Measurements from ENCODE around the gene P2RY12.

Gene P2RY12

GRCh38 chr3:151356794-151357462 lies 27.6 kb downstream of the P2RY12 start:
- DNase-seq, result peak in 20 of 42 donors; percentile 10 to 59 (median 28)
- intact Hi-C loops (cut with DNase I), result no loop called here

DNA sequence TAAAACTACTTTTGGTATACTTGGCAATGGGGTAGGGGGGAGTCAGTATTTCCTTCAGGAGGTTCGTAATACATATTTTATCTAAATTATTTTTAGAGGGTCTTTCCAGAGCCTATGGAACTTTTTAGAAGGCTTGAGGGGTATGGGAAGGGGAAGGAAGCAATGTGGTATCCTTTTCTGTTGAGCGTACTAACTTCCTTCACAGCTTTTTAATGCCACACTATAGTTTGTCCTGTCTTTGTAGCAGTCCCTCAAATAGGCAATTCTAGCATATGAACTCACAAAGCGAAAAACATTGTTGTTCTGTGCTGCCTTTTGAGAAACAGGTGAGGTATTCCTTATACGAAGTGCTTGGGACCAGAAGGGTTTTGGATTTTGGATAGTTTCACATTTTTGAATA lies 32.9 kb downstream of the P2RY12 start:
- intact Hi-C loops (cut with DNase I), result no loop called here
- DNase-seq, result no peak

GRCh38 chr3:151351219-151351618 lies 33.3 kb downstream of the P2RY12 start:
- no peak for DNase-seq
- intact Hi-C loops (cut with DNase I), result no loop called here

GRCh38 chr3:151350656-151351055 lies 33.9 kb downstream of the P2RY12 start:
- no peak for DNase-seq
- intact Hi-C loops (cut with DNase I), result no loop called here

DNA sequence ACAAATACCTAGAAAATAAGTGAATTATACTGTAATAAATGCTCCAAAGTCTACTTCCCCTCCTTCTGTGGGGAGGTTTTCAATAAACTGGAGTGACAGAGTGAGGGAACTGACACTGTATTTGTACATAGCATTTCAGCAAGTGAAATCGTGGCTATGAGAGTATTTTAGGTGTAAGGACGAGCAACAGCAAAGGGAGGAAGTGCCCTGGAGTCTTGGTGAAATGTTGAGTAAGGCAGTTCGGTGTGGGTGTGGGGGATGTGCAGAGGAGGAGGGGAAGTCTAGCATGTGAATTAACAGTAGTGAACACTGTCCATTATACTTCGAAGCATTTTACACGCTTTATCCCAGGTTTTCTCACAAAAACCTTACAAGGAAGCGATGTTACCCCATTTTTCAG lies 37.1 kb downstream of the P2RY12 start:
- peak in 31 of 42 donors; percentile 10 to 66 (median 30) for DNase-seq
- intact Hi-C loops (cut with DNase I), result no loop called here

DNA sequence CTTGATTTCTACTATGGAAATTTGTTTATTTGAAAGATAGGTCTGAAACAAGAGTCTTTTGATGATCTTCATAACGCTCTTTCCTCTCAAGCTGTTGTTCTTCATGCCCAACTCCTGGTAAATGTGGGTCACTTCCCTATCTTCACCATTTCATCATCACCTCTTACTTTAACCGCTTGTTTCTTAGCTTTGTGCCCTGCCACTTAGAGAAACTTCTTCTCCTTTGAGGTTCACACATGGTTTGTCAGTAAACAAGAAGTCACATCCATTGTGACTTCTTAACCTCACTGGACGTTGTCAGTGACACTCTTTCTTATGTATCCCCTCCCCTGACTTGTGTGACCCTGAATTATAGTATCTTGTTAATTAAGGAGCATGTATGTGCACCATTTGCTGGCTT lies 38.3 kb downstream of the P2RY12 start:
- no peak for DNase-seq
- intact Hi-C loops (cut with DNase I), result no loop called here

GRCh38 chr3:151345859-151346258 lies 38.7 kb downstream of the P2RY12 start:
- DNase-seq, result no peak
- intact Hi-C loops (cut with DNase I), result no loop called here

DNA sequence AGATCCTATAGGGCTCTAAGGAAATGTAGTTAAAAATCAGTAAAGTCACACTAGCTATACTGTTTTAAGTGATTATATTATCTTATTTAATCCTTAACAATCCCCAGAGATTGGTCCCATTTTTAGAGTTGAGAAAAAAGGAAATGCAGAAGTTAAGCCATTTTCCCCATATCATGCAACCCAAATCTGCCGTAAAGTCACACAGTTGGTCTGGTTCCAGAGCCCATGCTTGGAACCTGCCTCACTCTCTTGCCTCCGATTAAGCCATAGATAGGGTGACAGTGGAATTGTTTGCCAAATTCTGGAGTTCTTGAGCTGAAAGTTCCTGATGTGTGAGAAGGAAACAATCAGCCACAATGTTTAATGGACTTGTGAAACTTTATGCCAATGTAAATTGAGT lies 52.9 kb downstream of the P2RY12 start:
- DNase-seq, result no peak
- intact Hi-C loops (cut with DNase I), result no loop called here

- intact Hi-C loops (cut with DNase I), result no loop called here
- no peak for DNase-seq
Measured at GRCh38 chr3:151330899-151331298, 53.7 kb downstream of the P2RY12 start.

DNA sequence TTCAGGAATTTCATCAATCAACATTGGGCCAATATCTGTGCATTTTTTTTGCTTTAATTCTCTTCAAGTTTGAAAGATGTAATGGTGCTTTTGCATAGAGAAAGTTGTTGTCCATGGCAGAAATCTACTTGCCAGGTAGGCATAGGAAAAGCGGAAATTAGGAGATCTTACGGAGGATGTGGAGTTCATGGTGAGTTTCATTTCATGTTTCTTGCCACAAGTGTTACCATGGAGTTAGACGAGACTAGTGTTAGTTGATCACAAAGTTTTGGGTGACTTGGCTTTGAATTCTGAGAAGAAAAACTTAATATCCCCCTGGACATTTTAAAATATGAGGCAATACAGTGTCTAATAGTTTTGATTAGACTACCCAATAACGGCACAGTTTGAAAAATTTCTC lies 54.2 kb downstream of the P2RY12 start:
- intact Hi-C loops (cut with DNase I), result no loop called here
- DNase-seq, result no peak

DNA sequence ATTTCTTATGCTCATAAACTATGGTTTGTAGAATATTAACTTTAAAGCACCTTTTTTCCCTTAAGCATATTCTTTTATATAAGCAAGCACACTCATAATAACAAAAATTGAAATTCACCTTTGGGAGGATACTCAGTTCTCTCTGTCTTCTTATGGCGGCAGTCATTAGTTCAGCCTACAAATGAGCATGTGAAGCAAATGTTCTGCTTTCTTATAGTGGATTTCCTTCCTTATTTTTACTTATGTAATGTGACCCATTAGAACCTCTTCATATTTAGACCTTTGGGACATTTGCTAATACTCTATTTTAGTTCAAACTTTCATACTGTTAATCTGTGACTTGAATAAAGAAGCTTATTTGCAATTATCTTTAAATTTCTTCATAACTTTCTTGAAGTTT lies 55.2 kb downstream of the P2RY12 start, which contains the start of gene P2RY13:
Gene P2RY13 (minus strand): TSS at position 187 of the 400 bp plus-strand sequence. CDS start 21 bp downstream, at position 166.
- intact Hi-C loops (cut with DNase I), result no loop called here

DNA sequence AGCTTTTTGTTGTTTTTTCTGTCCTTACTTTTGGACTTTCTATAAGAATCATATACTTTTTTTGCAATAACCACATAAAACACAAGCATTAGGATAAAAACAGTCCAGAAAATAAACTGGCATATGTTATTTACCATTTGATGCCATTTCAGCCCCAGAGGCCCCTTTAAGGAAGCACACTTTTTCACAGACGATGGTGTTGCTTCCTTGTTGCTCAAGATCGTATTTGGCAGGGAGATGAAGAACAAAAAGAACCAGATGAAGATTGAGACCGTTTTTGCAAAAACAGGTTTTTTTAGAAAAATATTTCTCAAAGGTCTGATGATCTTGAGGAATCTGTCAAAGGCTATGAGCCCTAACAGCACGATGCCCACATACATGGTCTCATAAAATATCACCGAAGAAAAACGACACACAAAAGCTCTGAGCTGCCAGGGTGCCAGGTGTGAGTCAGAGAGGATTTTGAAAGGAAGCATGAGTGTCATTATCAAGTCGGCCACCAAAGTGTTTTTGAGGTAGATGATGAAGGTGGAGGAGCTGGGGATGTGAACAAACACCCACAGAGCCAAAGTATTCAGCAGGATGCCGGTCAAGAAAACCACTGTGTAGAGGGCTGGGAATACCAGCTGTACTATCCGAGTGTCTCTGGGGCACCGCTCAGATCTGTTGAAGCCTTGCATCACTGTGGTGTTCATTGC lies 56.1 kb downstream of the P2RY12 start:
- intact Hi-C loops (cut with DNase I), result no loop called here
- DNase-seq, result peak in 9 of 42 donors; percentile 8 to 36 (median 14)

More for the DNA sequence above, 55.2 kb downstream of the P2RY12 start, which contains the start of gene P2RY13:
- no peak for DNase-seq

GRCh38 chr3:151327571-151328198 lies 56.9 kb downstream of the P2RY12 start:
- intact Hi-C loops (cut with DNase I), result no loop called here
- DNase-seq, result no peak

- DNase-seq, result no peak
- intact Hi-C loops (cut with DNase I), result no loop called here
Measured at GRCh38 chr3:151322511-151322910, 62.0 kb downstream of the P2RY12 start.

DNA sequence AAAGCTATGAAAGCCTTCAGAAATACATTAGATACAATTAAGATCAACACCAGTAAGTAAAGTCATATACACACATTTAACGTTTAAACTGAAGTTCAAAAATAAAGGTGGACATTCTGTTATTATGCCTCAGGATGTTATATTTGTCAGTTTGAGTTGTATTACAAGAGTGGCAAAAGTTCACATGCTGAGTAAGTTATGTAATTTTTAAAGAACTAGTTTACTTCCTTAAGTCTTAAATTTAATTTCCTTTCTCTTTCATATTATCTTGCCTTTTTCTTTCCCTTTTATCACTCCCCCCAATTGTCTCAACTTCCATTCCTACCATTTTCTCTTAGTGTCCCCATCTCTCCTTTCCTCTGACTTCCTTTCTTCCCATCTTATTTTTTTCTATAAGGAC lies 63.0 kb downstream of the P2RY12 start:
- intact Hi-C loops (cut with DNase I), result no loop called here
- no peak for DNase-seq

DNA sequence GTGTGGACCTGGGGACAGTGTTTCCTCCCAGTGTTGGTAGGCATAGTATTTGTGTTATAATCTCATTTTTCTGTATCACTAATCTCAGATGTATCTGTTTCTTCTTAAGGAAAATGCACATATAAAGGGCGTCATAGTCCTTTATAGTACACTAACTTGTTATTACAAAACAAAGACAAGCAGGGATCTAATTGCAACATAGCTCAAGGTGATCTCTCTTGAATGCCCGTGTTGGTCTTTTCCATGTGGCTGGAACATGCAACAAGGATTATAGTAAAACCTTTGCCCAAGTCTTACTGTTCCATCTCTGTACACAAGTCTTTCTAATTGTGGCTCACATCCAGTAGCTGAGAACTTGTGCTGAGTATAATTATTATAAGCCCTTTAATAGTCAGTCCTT lies 64.4 kb downstream of the P2RY12 start:
- intact Hi-C loops (cut with DNase I), result no loop called here
- no peak for DNase-seq

DNA sequence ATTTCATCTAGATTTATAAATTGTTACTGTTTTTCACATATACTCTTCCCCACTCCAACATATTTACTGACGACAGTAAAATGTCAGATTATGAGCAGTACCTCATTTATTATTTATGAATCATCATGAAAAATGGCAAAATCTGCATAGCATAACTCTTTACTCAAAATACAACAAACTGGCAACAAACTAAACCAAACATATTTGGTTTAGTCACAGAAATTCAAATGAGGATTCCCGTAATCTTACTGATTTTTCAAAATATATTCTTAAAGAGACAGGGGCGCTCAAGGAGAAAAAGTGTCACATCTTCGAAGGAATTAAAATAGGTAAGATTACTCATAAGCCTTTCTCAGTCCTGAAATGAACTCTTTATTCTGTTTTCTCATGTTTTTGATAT lies 64.9 kb downstream of the P2RY12 start:
- DNase-seq, result no peak

DNA sequence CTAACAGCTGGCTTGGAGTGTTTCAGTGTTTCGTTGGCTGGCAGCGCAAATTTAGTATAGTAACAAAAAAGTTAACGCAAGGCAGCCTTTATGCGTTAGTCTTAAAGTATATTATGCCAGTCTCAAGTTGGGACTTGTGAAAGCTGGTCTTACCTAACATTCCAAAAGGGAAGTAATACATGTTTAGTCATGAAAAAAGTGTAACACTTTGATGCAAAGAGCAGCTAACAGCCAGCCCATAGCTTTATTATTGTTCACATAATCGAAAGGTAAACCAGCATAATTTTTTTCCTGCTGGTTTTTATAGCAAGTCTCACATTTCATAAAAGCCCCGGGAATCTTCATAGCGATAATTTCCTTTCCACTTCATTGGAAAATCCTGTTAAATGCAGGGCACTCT lies 65.6 kb downstream of the P2RY12 start:
- no peak for DNase-seq
- intact Hi-C loops (cut with DNase I), result no loop called here

More for the DNA sequence above, 64.9 kb downstream of the P2RY12 start:
- intact Hi-C loops (cut with DNase I), result no loop called here

DNA sequence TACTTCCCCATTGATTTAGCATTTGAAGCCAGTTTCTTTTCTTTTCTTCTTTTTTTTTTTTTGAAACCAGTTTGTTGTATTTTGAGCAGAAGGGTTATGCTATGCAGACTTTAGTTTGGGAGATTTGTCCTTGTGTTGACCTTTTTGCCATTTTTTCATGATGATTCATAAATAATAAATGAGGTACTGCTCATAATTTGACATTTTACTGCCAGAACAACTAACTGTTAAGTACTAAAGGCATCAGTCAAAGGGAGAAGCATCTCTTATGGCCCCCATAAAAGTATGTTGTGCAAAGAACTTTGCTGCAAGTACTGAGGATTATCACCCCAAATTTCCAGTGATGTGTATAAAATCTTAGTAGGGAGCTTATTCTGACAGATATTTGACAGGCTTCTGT lies 66.2 kb downstream of the P2RY12 start:
- DNase-seq, result no peak
- intact Hi-C loops (cut with DNase I), result no loop called here

GRCh38 chr3:151316267-151316991 lies 68.1 kb downstream of the P2RY12 start, which contains the start of gene GPR87:
Gene GPR87 (minus strand): TSS chr3:151316820. CDS start chr3:151300100, 16,720 bp downstream.
- peak in 17 of 42 donors; percentile 7 to 68 (median 31) for DNase-seq
- intact Hi-C loops (cut with DNase I), result no loop called here
